Activated T-cell treated with anti-CD3 and anti-CD28 coated beads, Interleukin-2, amount 50 U/mL, for 72 hours (primary cell): ENCODE data around the gene PSMD5. TPM values are rescaled to one million over a fixed set of nuclear protein-coding genes. Genes with fewer than 3 reads are reported as not detected.

Experiments
- ATAC-seq, 2 donors: fragments of 150-1000 bp; cut with Tn5 transposase; replicated peaks in 1 of 2; 2 replicates each; pipeline ENCODE4 v1.10.0; 2021; ENCODE audit warnings: moderate library complexity in 2 of 2, mild to moderate bottlenecking in 1 of 2
- DNase-seq, 2 donors: peaks; one replicate each; pipeline ENCODE4 v3.0.0; 2021 to 2022; ENCODE audit warnings: mixed read lengths in 1 of 2
- H3K27ac Mint-ChIP-seq: one replicate; pipeline ENCODE4 v1.8.0; 2022; ENCODE audit warnings: mild to moderate bottlenecking, moderate library complexity, mixed read lengths
- H3K27me3 Mint-ChIP-seq: one replicate; pipeline ENCODE4 v1.8.0; 2022; ENCODE audit warnings: low read depth, mixed read lengths
- H3K36me3 Mint-ChIP-seq, 2 donors: one replicate each; pipeline ENCODE4 v1.8.0; 2022; ENCODE audit warnings: mixed read lengths in 2 of 2, mild to moderate bottlenecking in 1 of 2; ENCODE audit not compliant: insufficient read depth in 2 of 2
- H3K4me1 Mint-ChIP-seq: one replicate; pipeline ENCODE4 v1.8.0; 2022; ENCODE audit warnings: low read depth, mixed read lengths
- H3K4me3 Mint-ChIP-seq, 2 donors: one replicate each; pipeline ENCODE4 v1.8.0; 2022; ENCODE audit warnings: mild to moderate bottlenecking in 2 of 2, mixed read lengths in 2 of 2, moderate library complexity in 2 of 2
- H3K9me3 Mint-ChIP-seq, 2 donors: one replicate each; pipeline ENCODE4 v1.8.0; 2022; ENCODE audit warnings: mixed read lengths in 2 of 2
- total RNA-seq, 2 donors: library from RNA; stranded (reverse); gene quantifications; one replicate each; pipeline ENCODE4 v1.2.3, GENCODE V29; 2022

PSMD5 gene
- total RNA-seq, 2 donors from 2014 or later: 48.6 to 59.0 TPM

DNA sequence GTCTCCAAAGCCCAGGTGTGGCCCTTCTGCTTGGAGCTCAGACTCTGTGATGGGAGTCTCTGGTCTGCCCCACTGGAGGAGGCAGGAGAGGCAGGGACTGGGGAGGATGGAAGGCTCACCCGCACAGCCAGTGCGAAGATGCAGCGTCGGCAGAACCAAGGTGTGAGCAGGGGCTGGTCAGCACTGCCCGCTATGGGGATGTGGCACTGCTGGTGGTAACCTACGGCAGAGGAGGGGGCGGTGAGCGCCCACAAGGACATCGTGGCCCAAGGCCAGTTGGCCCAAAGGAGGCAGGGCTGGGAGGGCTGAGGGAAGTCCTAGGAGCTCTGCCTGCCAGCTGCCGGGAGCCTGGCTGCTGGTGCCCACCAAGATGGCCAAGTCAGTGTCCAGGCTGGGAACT lies 27.0 kb upstream of the PSMD5 start:
- Mint-ChIP-seq H3K4me3 (peak overlapping the region; percentile 86 to 93), H3K4me1 (peaks cover 61% of the 10 kb centered on the region), H3K36me3 (peaks cover 10 to 39% of the 10 kb centered on the region in 2 donors), H3K27me3 (no peaks in the 10 kb centered on the region), H3K27ac (no peak overlapping the region), H3K9me3 (no peaks in the 10 kb centered on the region)
- no peak for ATAC-seq
- DNase-seq: no peak

DNA sequence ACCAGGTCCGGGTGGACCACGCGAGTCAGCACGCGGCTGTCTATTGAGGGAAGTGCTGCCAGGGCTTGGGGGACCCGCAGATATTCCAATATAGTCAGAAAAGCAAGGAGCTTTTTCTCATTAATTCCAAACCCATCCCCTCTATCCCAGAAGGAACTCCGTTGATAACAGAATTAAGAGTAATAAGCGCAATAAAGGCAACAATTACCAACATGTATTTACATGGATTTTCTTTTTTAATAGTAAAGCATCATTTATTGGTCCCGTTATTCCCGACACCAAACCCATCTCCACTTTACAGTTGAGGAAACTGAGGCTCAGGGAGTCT lies 26.6 kb upstream of the PSMD5 start:
- DNase-seq (no peak), ATAC-seq (no peak)
- H3K9me3 Mint-ChIP-seq: no peaks in the 10 kb centered on the region
- H3K4me1 Mint-ChIP-seq: peaks cover 57% of the 10 kb centered on the region
- H3K4me3 Mint-ChIP-seq: peak overlapping the region; percentile 86 to 93
- peaks cover 10 to 37% of the 10 kb centered on the region in 2 donors for H3K36me3 Mint-ChIP-seq
- no peaks in the 10 kb centered on the region for H3K27me3 Mint-ChIP-seq
- peak overlapping the region; percentile 51 for H3K27ac Mint-ChIP-seq

DNA sequence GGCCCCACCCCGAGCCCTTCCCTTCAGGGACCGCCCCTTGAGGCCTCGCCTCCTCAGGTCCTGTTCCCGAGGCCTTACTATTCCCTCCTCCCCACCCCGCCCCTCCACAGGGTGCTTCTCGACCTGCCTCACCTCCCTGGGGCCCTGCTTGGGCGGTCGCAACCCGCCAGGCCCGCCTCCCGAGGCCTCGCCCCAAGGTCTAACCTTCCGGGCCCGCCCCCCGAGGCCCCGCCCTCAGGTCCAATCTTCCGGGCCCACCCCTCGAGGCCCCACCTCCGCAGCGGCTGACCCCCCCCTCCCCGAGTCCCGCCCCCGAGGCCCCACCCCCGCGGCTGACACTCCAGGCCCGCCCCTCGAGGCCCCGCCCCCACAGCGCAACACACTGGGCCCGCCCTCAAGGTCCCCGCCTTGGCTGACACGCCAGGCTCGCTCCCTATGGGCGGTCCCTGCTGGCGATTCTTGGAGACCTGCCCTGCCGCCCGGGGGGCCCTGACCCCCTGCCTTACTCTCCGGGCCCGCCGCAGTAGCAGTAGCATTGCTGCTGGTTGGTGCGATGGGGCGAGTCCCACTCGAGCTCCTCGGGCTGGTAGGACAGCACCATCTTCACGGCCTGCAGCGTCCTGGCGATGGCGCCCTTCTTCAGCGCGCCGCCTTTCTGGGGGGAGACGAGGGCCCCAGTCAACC lies 26.1 kb upstream of the PSMD5 start:
- H3K4me1 Mint-ChIP-seq: peaks cover 52% of the 10 kb centered on the region
- peaks cover 10 to 36% of the 10 kb centered on the region in 2 donors for H3K36me3 Mint-ChIP-seq
- H3K4me3 Mint-ChIP-seq: peak overlapping the region; percentile 86 to 93
- peak; percentile 90 for ATAC-seq
- H3K27ac Mint-ChIP-seq: peak overlapping the region; percentile 69
- H3K9me3 Mint-ChIP-seq: no peaks in the 10 kb centered on the region
- no peaks in the 10 kb centered on the region for H3K27me3 Mint-ChIP-seq
- DNase-seq: peak; percentile 94 to 97

DNA sequence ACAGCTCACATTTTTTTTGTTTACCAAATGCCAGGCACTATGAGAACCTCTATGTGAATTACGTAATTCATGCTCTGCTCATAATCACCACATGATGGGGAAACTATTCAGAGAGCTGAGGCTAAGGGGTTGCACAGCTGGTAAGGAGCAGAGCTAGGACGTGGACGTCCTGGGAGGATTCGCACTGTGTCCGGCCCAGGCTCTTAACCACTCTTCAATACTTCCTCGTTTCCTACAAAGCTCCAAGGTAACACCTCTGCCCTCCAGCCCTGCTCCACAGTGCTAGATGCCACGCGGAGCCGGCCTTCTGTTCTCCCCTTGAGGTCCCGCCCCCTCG lies 25.6 kb upstream of the PSMD5 start:
- no peak for DNase-seq
- ATAC-seq: no peak
- Mint-ChIP-seq H3K4me3 (peak overlapping the region; percentile 70 to 73), H3K27me3 (no peaks in the 10 kb centered on the region), H3K4me1 (peaks cover 47% of the 10 kb centered on the region), H3K27ac (peak overlapping the region; percentile 69), H3K36me3 (peaks cover 8 to 33% of the 10 kb centered on the region in 2 donors), H3K9me3 (no peaks in the 10 kb centered on the region)

DNA sequence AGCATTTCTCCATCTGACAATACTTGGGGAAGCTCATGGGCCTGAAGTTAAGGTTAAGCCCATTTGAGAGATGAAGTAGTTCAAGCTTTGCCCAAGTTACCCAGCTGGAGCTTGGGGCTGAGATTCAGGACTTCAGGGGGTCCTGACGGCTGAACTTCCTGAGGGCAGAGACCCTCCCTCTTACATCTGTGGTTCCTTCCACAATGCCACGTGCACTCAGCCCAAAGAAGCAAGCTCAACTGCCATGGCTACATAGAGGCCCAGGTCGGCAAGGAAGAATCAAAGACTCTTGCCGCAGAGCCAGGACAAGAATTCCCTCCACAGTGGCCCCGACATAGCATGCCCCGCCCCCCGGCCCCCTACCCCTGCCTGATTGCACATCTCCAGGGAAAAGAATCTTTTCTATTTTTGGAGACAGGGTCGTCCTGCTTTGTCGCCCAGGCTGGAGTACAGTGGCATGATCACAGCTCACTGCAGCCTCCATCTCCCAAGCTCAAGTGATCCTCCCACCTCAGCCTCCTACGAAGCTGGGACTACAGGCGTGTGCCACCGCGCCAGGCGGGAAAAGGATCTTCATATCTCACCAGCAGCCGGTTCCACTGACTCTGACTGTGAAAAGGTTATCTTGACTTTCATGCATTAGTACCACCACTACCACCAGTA lies 25.1 kb upstream of the PSMD5 start:
- ATAC-seq (no peak), DNase-seq (no peak)
- peaks cover 42% of the 10 kb centered on the region for H3K4me1 Mint-ChIP-seq
- H3K4me3 Mint-ChIP-seq: peak overlapping the region; percentile 70 to 73
- H3K27me3 Mint-ChIP-seq: no peaks in the 10 kb centered on the region
- H3K9me3 Mint-ChIP-seq: no peaks in the 10 kb centered on the region
- peaks cover 8 to 32% of the 10 kb centered on the region in 2 donors for H3K36me3 Mint-ChIP-seq
- H3K27ac Mint-ChIP-seq: peak overlapping the region; percentile 69

DNA sequence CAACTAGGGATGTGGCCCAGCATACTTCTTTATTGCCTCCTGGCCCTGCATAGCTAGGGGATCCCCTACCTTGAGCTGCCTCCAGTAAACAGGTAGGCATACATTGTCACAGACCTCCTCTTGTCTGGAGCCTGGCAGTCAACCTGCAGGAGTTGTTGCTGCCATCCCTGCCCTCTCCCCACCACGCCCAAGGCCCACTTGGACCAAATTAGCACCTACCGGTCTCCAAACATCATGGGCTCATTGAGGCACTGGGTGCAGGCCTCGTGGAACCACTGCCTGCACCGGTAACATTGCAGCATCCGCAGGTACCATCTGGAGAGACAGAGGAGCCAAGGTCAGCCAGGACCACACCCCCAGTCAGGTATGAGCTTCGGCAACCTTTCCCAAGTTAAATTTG lies 23.9 kb upstream of the PSMD5 start:
- Mint-ChIP-seq H3K4me1 (peaks cover 32% of the 10 kb centered on the region), H3K9me3 (no peaks in the 10 kb centered on the region), H3K27me3 (no peaks in the 10 kb centered on the region), H3K36me3 (peaks cover 5 to 27% of the 10 kb centered on the region in 2 donors), H3K27ac (no peak overlapping the region), H3K4me3 (no peak overlapping the region)
- no peak for DNase-seq
- no peak for ATAC-seq

DNA sequence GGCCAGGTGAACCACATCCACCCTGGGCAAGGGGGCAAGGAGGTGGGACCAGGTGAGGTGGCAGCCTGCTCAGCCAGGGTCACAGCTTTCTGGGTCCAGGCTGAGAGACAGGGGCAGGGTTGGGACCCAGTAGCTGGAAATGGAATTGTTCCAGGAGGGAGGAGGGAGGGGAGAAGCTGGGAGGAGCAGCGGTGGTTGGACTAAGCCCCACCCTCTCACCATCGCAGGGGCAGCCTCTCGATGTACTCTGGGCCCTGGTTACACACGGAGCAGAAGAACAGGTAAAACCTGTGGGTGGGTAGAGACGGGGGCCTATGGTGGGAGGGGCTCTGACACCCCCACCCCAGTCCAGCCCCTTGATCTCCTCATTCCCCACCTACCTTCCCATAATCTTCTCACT lies 23.1 kb upstream of the PSMD5 start:
- no peaks in the 10 kb centered on the region for H3K9me3 Mint-ChIP-seq
- no peaks in the 10 kb centered on the region for H3K27me3 Mint-ChIP-seq
- H3K27ac Mint-ChIP-seq: no peak overlapping the region
- peaks cover 24% of the 10 kb centered on the region for H3K4me1 Mint-ChIP-seq
- H3K36me3 Mint-ChIP-seq: peaks cover 5 to 25% of the 10 kb centered on the region in 2 donors
- H3K4me3 Mint-ChIP-seq: no peak overlapping the region
- DNase-seq: no peak
- no peak for ATAC-seq

DNA sequence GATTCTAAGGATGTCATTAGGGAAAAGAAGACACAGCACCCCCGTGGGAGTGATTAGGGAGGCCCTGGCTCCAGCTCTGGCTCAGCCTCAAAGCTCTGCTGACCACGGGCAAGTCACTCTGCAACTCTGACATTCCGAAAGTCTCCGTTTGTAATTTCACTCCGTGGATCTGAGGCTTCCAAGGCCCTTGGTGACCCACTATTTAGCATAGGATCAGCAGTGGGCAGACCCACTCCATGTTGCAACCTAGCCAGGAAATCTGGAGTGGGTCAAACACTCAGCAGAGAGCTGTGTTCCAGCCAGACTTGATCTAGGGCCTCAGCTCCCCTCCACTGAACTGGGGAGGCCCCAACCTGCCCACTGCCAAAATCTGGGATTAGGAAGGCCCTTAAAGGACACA lies 22.5 kb upstream of the PSMD5 start:
- DNase-seq (no peak), ATAC-seq (no peak)
- no peaks in the 10 kb centered on the region for H3K27me3 Mint-ChIP-seq
- peaks cover 17% of the 10 kb centered on the region for H3K4me1 Mint-ChIP-seq
- peaks cover 5 to 30% of the 10 kb centered on the region in 2 donors for H3K36me3 Mint-ChIP-seq
- H3K4me3 Mint-ChIP-seq: no peak overlapping the region
- H3K27ac Mint-ChIP-seq: no peak overlapping the region
- no peaks in the 10 kb centered on the region for H3K9me3 Mint-ChIP-seq

DNA sequence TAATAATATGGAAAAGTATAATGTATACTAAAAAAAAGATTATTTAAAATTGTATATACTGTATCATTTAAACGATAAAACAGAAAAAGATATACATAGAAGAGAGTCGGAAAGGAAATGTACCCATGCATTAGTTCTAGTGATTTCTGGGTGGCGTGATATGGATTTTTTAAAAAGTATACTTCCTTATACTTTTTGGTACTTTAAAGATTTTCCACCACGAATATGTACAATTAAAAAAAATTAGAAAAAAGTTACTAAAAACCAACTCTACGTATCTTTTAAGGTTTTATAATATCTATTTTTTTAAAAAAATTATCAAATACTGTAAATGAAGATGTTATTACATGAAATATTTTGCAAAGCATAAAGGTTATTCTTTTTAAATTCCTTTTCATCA lies 22.0 kb upstream of the PSMD5 start:
- no peaks in the 10 kb centered on the region for H3K9me3 Mint-ChIP-seq
- H3K4me1 Mint-ChIP-seq: peaks cover 14% of the 10 kb centered on the region
- H3K4me3 Mint-ChIP-seq: no peak overlapping the region
- no peaks in the 10 kb centered on the region for H3K27me3 Mint-ChIP-seq
- H3K27ac Mint-ChIP-seq: no peak overlapping the region
- DNase-seq: no peak
- peaks cover 5 to 30% of the 10 kb centered on the region in 2 donors for H3K36me3 Mint-ChIP-seq
- no peak for ATAC-seq

DNA sequence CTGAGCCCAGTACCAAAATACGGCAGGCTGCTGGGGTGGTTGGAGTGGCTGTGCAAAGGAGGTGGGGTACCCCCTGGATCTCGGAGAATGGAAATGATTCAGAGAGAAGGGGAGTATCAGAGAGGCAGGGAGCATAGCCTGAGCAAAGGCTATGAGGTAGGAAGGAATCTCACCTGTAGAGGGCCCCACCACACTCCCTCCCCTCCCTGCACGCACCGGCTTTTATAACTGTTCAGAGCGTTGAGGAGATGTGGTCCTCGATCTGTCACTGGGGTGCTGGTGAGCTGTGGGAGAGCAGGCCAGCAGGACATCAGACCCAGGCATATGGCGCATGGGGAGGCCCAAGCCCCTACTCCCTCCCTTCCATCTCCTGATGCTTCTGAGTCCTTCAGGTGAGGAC lies 21.1 kb upstream of the PSMD5 start:
- H3K27me3 Mint-ChIP-seq: no peaks in the 10 kb centered on the region
- no peaks in the 10 kb centered on the region for H3K9me3 Mint-ChIP-seq
- DNase-seq (no peak), ATAC-seq (no peak)
- H3K27ac Mint-ChIP-seq: no peak overlapping the region
- H3K4me1 Mint-ChIP-seq: peaks cover 6% of the 10 kb centered on the region
- peaks cover 5 to 29% of the 10 kb centered on the region in 2 donors for H3K36me3 Mint-ChIP-seq
- H3K4me3 Mint-ChIP-seq: no peak overlapping the region

DNA sequence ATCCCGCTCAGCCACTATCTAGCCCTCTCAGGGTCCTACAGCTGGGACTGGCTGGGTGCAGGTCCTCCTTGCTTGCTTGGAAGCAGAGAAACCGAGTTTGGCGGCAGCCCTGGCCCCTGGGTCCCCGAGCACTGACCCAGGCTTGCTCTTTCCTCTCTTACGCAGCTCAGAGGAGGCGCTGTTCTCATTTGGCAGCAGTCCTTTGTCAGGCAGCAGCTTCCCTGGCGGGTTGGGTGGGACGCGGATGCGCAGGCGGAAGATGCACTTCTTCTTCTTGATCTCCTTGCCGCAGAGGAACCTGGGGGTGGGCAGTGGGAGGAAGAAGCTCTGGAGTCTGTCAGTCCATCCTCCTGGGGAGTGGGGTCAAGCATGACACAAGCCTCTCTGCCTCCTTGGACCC lies 19.7 kb upstream of the PSMD5 start:
- no peaks in the 10 kb centered on the region for H3K4me1 Mint-ChIP-seq
- H3K36me3 Mint-ChIP-seq: peaks cover 5 to 29% of the 10 kb centered on the region in 2 donors
- H3K27ac Mint-ChIP-seq: no peak overlapping the region
- no peaks in the 10 kb centered on the region for H3K27me3 Mint-ChIP-seq
- ATAC-seq (no peak), DNase-seq (no peak)
- no peaks in the 10 kb centered on the region for H3K9me3 Mint-ChIP-seq
- no peak overlapping the region for H3K4me3 Mint-ChIP-seq

DNA sequence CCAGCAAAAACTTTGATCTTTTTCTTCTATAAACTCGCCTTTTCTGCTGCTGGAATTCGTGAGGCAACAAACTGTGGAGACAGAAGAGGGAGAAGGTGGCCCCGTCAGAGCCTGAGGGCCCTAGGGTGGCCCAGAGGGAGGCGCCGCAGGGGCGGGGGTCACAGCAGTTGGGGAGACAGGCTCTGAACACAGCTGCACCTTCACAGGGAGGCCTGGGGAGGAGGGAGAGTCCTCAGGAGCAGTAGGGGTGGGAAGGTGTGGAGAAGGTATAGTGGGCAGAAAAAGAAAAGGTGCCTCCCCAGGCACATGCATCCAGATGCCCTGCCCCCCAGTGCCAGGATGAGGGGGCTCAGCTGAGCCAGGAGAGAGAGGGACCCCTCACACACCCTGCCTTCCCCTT lies 19.2 kb upstream of the PSMD5 start:
- Mint-ChIP-seq H3K9me3 (no peaks in the 10 kb centered on the region), H3K27me3 (no peaks in the 10 kb centered on the region), H3K36me3 (peaks cover 5 to 32% of the 10 kb centered on the region in 2 donors), H3K27ac (no peak overlapping the region), H3K4me3 (no peak overlapping the region), H3K4me1 (no peaks in the 10 kb centered on the region)
- DNase-seq (no peak), ATAC-seq (no peak)

DNA sequence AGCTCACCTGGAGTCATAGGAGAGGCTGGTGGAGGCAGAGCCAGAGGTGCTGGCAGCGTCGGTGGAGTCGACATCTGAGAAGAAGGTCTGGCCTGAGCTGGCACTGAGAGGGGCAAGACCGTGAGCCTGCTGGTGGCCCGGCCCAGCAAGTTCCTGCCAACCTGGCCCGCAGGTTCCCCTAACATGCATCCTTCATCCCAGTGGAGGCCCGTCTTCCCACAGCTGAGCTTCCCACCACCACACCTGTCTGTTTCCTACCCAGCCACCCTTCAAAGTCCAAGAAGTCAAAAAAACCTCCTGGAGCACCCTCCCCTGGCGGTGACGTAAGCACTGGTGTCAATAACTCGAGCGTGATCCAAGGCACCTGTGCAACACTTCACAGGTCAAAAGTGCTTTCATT lies 17.4 kb upstream of the PSMD5 start:
- no peak for DNase-seq
- H3K27me3 Mint-ChIP-seq: no peaks in the 10 kb centered on the region
- peak overlapping the region; percentile 29 for H3K27ac Mint-ChIP-seq
- H3K4me3 Mint-ChIP-seq: no peak overlapping the region
- H3K36me3 Mint-ChIP-seq: peaks cover 2 to 32% of the 10 kb centered on the region in 2 donors
- H3K4me1 Mint-ChIP-seq: no peaks in the 10 kb centered on the region
- H3K9me3 Mint-ChIP-seq: no peaks in the 10 kb centered on the region
- ATAC-seq: no peak

DNA sequence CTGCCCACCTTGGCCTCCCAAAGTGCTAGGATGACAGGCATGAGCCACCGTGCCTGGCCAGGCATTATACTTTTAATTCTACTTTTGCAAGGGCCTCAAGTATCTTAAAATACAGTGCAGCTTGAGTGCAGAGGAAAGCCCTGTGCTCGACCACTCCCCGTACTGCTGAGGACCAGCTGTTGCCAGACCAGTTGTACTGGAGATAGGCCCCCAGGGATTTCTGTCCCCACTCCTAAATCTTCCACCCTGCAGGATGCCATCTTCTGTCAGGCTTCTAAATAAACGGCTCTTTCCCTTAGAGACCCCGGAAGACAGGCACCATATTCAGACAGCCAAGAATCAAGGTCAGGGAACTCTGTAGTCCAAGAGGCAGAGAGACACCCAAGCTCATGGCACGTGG lies 16.6 kb upstream of the PSMD5 start:
- Mint-ChIP-seq H3K4me1 (no peaks in the 10 kb centered on the region), H3K27me3 (no peaks in the 10 kb centered on the region), H3K4me3 (no peak overlapping the region), H3K36me3 (peaks cover 2 to 32% of the 10 kb centered on the region in 2 donors), H3K9me3 (no peaks in the 10 kb centered on the region), H3K27ac (no peak overlapping the region)
- ATAC-seq (no peak), DNase-seq (no peak)
